ENCODE results near the gene HOTAIR.

The HOTAIR gene

DNA sequence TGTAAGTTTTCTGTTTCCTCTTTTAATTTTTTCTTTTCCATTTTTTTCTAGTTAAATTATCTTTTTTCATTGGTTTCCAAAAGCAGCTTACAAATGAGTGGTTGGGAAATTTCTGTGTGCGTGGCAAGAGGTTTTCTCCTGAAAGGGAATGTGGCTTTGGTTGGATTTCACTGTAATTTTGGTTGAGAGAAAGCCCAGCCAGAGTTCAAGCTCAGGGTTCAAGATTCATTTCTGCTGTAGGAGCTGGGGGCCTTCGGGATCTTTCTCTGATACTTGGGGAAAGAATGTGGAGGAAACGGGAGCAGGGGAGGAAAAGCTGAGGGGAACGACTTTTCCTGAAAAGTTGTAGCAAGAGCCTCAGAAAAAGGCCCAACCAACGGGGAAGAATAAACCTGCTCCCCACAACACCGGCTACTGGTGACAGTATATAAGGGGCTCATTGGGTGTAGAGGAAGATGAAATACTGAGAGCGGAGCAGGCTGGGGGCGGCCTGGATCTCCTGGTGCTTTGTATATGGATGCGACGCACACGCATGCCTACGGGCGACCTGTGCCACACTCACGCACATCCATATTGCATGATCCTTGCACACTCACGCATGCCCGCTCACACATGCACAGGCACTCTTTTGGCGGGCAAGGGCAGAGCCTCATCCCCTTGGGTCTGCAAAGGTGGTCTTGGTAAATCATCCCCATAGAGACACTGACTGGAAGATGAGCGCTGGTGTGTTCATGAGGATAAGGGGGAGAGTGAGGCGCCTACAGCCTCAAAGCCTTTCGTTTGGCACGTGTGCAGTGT, 12.1 kb upstream of the HOTAIR start:
- DNase-seq, result no peak

DNA sequence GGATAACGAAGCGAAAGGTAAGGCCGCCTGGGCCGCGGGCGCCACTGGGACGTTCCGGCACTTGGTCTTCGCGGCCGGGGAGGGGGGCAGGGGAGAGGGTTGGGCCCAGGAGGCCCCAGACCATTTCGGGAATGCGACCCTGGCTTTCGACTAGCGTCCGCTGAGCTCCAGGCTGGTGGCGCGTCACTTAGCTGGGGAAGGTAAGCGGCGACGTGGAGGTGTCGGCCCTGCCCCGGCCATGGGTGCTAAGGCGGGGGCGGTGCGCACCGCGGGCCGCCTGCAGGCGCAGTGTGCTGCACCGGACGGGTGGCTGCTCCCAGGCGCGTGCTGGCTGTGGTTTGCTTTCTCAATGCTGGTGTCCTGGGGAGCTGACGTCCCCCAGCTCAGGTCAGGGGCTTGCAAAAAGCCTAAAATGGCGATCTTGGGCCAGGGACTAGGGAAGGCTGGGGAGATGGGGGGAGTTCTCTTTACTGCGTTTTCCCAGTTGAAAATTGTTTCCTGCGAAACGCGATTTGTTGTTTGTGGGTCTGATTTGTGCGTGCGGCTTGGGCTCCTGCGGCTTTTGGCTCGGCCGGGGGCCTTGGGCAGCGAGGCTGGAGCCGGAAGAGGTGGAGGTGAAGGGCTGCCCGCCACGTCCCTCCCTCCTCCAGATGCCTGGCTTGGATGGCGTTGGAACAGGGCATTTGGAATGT, 11.4 kb upstream of the HOTAIR start:
- DNase-seq, result no peak

DNA sequence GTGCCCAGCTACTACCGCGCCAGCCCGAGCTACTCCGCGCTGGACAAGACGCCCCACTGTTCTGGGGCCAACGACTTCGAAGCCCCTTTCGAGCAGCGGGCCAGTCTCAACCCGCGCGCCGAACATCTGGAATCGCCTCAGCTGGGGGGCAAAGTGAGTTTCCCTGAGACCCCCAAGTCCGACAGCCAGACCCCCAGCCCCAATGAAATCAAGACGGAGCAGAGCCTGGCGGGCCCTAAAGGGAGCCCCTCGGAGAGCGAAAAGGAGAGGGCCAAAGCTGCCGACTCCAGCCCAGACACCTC, 10.9 kb upstream of the HOTAIR start:
- DNase-seq, result no peak

DNA sequence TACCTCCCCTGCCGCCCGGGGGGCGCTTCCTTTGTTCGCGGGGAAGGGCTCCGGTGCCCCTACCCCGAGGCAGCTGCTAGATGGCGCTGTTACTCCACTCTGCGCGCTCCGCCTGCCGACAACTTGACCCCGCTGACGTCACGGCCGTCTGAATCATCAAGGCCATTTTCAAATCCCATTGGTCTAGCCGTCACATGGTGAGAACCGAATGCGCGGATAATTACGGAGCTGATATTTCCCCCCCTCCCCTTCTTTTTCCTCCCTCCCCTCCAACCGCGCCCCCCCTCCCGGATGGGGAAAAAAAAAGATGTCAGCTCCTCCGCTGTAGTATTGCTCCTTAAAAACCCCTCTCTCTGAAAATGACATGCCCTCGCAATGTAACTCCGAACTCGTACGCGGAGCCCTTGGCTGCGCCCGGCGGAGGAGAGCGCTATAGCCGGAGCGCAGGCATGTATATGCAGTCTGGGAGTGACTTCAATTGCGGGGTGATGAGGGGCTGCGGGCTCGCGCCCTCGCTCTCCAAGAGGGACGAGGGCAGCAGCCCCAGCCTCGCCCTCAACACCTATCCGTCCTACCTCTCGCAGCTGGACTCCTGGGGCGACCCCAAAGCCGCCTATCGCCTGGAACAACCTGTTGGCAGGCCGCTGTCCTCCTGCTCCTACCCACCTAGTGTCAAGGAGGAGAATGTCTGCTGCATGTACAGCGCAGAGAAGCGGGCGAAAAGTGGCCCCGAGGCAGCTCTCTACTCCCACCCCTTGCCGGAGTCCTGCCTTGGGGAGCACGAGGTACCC, 10.3 kb upstream of the HOTAIR start, which contains the start of gene HOXC10:
TSS of gene HOXC10 (plus strand) at position 246 of the 791 bp plus-strand sequence. CDS start at position 360, 114 bp downstream.
- DNase-seq, result peak; percentile 78

DNA sequence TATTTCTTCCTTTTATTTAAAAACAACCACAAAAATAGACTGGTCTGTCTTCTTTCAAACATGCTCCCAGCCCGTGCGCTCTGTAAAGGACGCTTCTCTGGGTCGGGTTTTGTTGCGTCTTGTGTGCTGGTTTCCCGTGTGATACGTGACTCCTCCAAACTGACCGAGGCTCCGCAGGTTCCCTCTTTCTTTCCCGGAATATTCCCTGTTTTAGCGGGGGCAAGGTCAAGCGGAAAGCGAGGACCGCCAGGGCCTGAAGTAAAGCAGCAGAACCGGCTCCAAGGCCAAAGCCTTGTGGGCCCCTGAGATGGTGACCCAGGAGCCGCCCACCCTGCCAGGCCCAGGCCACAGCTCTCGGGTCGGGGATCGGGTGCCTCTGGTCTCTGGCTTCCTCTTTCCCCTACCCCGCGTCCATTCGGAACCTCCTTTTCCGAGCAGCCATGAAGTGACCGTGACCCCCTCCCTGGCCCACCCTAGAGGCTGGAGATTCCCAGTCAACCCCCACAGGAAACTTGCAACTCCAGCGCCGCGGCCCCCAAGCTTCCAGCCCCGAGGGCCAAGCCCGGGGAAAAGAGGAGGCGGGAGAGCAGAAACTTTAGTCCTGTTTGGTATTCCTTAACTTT, 9.3 kb upstream of the HOTAIR start:
- no peak for DNase-seq

DNA sequence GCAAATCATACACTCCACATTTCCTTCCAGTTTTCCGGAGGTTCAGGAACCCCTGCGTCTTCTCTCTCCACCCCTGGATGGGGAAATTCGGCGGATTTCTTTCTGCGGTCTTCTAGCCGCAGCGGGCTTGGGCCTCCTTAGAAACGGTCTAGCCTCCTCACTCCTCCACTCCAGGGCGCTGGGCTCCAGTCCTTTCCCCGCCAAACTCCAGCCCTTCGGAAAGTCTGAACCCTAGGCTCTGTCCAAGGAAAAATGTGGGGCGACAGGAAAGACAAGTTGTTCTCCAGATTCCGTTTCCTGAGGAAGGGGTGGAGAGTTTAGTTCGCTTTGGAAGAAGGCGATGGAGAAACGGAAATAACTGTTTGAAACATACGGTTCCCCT, 8.8 kb upstream of the HOTAIR start:
- DNase-seq, result no peak

DNA sequence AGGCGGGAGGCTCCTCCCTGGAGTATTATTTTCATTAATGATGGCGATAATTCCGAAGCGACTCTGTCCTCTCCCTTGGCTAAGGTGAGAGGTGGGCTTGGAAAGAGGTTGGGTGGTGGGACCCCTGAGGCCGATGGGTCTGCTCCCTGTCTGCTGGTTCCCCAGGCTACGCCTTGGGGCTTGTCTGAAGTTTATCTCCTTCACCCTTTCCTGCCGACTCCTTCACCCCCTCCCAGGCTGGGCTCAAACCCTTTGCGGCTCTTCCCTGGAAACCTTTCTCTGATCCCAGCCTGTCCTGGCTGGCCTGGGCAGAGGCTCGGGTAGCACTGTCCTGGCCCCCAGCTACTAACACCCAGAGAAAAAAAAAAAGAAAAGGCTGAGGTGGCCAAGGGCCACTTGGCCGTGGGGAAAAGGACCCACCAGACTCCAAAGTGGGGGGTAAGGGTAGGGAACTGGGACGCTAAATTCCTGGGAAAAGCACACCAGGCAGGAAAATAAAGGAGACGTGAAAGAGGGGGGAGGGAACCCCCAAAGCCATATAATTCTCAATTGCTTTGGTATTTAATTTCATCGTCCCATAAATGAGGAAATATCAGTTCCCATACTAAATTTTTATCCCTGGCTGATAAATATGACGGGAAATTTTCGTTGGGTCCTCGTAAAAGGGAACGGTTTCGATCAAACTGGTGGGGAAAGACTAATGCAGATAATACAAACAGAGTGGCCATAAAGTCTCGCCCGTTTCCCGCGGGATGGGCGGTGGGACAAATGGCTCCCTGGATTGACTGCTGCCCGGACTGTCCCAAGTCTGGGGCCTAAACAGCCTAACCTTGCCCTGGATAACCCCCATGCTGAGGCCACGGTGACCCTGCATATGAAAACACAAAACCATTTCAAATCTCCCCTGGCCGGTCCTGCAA, 8.2 kb upstream of the HOTAIR start:
- no peak for DNase-seq

DNA sequence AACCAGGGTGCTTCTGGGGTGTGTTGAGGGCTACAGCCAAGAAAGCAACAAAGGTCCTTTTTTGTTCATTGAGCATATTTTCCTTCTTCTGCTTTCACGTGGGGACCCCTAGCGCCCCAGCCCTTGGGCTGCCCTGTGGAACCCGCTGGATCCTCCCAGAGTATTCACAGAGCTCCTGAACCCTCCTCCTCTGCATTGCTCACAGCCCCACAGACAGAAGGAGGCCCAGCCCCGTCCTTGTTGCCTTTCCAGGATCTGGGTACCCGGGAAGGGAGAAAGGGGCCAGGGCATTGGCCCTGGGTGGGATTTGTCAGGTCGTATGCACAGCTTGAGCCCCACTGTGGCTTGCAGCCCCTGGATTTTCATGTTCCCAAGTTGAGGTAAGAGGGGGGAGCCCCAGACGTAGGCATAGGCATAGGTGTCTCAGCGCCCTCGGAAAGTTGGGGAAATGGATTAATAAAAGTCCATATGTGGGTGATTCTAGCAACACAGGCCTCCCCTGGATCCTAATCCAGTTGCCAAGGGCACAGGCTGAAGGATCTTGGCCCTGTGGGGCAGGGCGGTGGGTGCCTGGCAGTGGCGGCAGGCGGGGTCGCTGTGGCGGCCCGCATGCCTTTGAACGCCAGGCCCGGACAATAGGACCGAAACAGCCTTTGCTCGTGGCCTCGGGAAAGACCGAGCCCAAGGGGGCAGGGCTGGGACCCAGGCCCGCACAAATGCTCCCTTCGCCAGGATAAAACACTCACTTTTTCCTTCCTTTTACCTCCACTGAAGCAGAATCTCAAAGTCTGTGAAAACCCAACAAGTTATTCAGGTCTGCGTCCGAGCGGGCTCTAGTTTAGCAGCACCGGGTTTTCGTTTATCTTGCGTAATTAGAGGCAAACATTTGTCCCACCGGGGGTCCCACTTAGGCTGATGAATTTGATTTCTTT, 7.1 kb upstream of the HOTAIR start:
- DNase-seq, result no peak

DNA sequence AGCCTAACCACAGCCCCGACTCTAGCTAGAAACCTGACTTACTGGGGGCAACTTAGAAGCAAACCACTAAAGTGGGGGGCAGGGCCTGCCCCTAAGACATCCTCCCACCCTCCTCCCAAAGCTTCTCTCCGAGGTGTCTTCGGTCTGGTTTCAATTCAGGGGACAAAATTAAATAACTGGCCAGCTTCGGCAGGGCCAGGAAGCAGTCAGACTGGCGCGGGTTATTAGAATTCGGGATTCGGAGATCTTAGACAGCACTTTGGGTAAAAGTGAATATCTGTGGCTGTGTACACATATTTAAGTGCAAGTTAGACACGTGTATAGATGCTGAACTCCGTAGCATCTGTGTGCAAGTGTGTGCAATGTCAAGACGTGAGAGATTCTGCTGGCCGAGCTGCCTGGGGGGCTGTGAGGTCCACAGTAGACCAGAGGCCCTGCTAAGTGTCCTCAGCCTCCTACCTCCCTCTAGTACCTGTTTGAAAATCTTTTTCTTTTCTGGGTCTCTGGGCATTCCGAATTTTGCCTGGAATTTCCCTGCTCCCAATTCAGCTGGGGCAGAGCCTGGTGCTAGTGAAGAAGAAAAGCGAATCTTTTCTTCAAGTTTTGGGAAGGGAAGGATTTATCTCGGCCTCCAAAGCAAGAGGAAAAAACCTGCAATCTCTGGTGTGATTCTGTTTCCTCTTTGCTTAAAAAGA, 6.2 kb upstream of the HOTAIR start:
- no peak for DNase-seq

DNA sequence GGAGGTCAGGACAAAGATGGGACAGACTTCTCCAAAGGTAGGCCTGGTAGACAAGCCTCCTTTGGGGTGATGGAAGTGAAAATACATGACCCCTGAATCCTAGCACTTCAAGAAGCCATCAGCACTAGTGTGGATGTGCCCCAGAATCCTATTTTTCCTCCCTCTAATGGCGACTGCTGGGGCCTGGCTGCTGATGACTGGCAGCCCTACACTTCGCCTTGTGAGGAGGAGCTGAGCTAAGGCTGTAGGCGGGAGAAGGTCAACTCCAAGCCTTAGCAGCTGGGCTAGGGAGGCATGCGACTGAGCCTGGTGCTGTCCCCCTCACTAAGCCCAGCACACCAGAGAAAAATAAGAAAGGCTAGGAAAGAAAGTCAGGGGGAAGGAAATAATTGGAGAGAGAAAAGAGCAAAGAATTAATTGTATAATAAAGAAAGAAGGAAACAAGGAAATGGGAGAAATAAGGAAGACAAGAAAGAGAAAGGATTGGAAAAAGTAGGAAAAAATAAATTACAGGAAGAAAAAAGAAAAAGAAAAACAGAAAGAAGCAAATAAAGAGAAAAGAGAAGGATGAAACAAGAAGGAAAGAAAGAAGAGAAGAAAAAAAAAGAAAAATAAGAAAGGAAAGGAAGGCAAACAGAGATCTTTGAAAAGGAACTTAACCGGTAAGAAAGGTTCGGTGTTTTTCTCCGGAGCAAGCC, 5.5 kb upstream of the HOTAIR start:
- no peak for DNase-seq

DNA sequence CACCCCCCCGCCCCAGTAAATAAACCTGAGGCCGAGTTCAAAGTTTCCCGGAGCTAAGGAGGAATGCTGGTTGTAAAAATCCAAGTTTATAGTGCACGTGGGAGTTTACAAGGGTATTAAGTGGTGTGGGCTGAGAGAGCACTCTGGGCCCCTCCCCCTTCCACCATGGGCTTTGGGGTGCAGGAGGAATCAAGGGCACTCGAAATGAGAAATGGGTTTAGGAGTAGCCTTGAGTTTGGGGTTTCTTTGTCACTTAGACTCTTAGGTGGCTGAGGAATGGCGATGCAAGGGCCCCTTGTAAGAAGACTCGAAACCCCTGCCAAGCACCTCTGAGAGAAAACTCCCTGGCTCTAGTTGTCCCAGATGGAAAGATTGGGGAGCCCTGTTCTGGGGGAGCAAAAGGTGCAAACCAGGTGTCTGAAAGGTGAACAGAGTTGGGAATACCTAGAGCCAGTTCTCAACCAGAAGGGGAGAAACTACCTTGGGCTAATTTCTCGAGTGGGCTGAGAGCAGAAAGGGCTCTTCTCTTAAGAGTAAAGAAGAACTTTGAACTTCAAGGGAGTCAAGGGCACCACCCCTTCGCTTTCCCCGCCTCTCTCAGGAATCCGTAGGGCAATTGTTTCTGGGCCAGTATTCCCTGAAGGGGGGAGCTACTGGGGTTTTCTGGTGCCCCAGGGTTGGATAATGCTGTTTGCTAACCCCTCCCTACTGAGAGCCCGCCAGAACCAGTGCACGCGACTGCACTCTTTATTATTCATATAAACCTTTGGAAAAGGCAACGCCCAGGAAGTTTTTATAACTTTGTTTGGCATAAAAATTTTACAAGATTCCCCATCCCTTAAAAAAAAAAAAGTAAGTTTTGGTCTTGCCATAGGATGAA, 4.0 kb upstream of the HOTAIR start:
- no peak for DNase-seq

DNA sequence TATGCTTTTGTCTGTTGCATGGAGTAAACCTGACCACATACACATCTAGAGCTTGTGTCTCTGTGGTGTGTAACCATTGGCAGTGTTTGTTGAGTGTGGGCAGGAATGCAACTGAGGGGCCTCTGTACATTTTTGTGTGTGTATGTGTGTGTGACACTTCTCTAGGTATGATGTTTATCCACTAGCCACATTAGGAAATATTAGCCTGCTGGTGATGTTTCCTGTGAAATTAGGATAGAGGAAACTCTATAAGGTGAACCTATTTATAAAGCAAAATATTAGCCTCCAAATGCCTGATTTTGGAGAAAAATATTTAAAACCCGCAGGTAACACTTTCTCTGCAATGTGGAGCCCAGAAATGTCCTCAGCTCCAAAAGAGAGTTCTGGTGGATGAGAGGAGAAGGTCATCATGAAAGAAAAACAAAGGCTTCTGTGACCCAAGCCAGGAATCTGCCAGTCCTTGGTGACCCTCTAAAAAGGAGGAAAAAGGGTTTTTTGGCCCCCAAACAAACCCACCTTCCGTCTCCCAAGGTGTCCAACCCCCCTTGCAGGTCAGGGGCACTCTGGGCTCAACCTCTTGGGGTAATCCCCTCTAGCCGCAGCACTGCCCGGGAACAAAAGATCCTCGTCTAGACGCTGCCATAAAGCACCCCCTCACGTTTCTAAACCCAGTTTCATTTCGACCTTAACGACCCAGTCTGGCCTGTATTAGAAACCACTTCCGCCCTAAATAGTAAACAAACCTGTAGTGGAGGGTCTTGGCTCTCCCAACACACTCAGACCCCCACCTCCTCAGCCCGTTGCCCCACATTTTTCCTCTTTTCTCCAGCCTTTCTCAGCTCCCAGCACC, 3.1 kb upstream of the HOTAIR start:
- no peak for DNase-seq

DNA sequence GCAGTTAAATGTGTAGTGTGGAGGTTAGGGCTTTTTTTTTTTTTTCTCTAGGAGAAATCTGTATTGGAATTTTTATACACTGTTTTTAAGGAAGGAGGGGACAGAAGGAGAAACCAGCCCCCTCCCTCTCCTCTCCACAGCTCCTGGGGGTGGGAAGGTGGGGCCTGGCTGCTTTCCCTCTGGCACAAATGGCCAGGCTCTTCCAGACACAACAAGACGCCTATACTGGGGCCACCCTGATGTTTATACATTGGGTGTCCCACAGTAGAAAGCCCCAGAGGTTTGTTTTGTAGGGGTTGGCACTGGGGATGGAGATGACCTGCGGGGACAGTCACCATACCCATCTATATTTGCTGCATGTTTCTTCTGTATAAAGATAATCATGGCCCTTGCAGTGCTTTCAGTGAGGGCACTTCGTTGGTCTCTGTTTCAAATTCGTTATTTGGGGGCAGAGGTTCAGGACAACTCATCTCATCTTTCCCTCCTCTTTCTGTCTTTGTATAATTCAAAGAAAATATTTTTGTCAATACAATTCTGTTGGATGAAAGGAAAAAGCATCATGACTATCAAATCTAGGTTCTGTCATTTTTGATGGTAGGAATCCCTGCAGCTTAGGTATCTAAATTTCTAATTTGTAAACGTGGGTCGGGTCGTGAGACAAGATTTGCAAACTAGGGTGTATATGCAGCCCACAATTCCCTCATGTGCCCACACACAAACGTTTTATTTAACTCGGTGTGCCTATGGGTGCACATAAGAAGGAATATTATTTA, 2.3 kb upstream of the HOTAIR start:
- no peak for DNase-seq

DNA sequence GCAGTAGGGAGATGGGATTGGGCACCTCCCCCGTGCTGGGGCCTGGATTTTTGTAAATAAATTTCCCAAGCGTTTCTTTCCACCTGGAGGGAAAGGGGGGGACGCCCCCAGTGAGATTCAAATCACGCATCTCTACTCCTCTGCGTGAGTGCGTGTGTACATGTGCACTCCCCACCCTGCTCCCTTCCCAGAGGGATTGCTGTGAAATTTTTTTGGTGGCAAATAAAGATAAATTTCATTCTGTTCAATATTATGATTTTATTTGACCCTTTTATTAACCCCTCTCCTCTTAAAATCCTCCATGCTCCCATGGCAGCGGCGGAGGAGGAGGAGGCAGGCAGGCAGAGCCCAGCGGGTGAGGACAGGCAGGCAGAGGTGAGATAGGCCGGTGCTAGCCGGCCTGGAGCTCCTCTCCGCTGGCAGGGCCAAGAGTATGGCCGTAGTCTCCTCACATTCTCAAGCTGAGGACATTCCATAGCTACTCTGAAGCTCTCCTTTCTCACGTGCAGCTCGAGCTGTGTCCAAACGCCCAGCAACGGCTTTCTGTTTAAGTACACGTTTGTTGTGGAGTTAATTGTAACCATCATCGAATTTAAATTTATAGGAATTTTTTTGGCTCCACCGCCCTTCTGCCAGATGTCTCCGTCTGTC, 1.5 kb upstream of the HOTAIR start:
- no peak for DNase-seq

DNA sequence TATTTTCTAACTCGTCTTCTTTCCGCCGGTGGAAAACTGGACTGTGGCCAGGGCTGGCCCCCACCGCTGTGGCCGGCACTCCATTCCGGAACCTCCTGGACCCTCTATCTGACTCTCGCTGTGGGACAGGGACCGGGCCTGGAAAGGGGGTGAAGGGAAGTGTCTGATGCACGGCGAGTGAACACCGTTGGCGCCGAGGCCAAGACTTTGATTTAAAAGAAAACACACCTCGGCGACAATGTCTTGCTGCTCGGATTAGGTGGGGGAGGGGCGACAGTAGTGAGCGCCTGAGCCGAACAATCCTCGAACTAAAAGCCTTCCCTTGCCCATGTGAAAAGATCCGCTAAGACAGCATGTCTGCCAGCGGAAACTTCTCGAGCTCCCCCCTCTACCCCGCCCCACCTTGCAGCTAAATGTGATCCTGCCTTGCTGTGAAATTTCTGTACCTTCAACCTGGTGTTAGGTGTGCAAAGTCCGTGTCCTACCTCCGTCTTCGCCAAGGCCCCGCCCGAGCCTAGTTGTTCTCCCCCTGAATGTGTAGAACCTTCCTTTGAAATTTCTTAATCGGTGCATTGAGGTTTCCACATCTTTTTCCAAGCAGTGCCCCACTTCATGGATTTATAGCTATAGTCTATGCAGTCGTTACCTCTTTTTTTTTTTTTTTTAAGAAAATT, 862 bp upstream of the HOTAIR start:
- DNase-seq, result no peak

DNA sequence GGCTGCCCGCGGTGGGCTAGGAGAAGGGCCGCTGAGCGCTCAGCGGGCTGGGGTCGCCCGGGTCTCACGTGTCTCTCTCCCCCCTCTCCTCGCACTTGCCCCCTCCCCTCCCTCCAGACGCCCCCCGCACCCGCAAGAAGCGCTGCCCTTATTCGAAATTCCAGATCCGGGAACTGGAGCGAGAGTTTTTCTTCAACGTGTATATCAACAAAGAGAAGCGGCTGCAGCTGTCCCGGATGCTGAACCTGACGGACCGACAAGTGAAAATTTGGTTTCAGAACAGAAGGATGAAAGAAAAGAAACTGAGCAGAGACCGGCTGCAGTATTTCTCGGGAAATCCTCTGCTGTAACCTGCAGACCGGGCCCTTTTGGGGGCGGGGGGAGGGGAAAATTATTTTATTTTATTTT, 314 bp upstream of the HOTAIR start:
- DNase-seq, result no peak
